A549 (cell line): ENCODE data around the gene ZGPAT. TPM values are rescaled to one million over a fixed set of nuclear protein-coding genes. Genes with fewer than 3 reads are reported as not detected.

Experiments
- ATAC-seq, 2 experiments: fragments of 200-7000 bp in 1 of 2; fragments of >200 bp in 1 of 2; cut with Nextera tagmentation in 1 of 2; cut with Tn5 transposase in 1 of 2; 3 replicates each; pipeline versions ENCODE4 v1.8.0 to v1.9.1; 2018 to 2020; ENCODE audit warnings: mild to moderate bottlenecking in 1 of 2, moderate library complexity in 1 of 2
- CTCF ChIA-PET: fragments of 300-600 bp; sonication (Branson Sonifier 250); formaldehyde crosslinking; extraction: SDS; loops from one replicate; lab custom pipeline; 2021; ENCODE audit warnings: antibody characterized with exemption, inconsistent platforms; lab: Yijun Ruan, JAX
- POLR2A ChIA-PET: fragments of 350-600 bp; formaldehyde crosslinking; extraction: SDS; loops from one replicate; lab custom pipeline; 2021; ENCODE audit warnings: antibody characterized with exemption, inconsistent platforms; lab: Yijun Ruan, JAX
- DNase-seq, 2 experiments: peaks; one replicate each; pipeline versions ENCODE4 v3.0.0 to v3.0.0-alpha.2; 2011 to 2016; ENCODE audit warnings: low read depth in 1 of 2, low spot score in 1 of 2
- FAIRE-seq: peaks from 2 replicates; lab custom pipeline; 2011; peaks lifted over from hg19 to GRCh38; lab: Jason Lieb, UNC
- H3K27ac ChIP-seq, 2 experiments: fragments of >200 bp; sonication (Bioruptor Twin); formaldehyde crosslinking; 3 replicates each; pipeline ENCODE4 v1.5.1; 2016 to 2017
- H3K4me1 ChIP-seq: fragments of >200 bp; sonication (Bioruptor Twin); formaldehyde crosslinking; 3 replicates; pipeline ENCODE4 v1.6.1; 2016
- H3K4me2 ChIP-seq: fragments of >200 bp; sonication (Bioruptor Twin); formaldehyde crosslinking; 3 replicates; pipeline ENCODE4 v1.6.1; 2016
- H3K4me3 ChIP-seq: fragments of >200 bp; sonication (Bioruptor Twin); formaldehyde crosslinking; 3 replicates; pipeline ENCODE4 v1.5.1; 2016
- H3K9me3 ChIP-seq: fragments of >200 bp; sonication (Bioruptor Twin); formaldehyde crosslinking; 3 replicates; pipeline ENCODE4 v1.6.1; 2016
- ATOH8 ChIP-seq: fragments of 250-450 bp; sonication (Bioruptor Pico); IDR thresholded peaks from 2 replicates; pipeline ENCODE4 v1.5.0; 2020; ENCODE audit warnings: low read depth, mild to moderate bottlenecking, moderate library complexity
- BHLHE40 ChIP-seq: IDR thresholded peaks from 2 replicates; pipeline ENCODE4 v1.6.1; 2012; ENCODE audit warnings: low read depth, low read length, inconsistent platforms
- CBX2 ChIP-seq: fragments of 200-600 bp; sonication (generic); IDR thresholded peaks from 2 replicates; pipeline ENCODE4 v1.6.1; 2016; ENCODE audit warnings: low read depth, mild to moderate bottlenecking, borderline replicate concordance
- CBX8 ChIP-seq: fragments of 200-600 bp; sonication (generic); IDR thresholded peaks from 2 replicates; pipeline ENCODE4 v1.6.1; 2016
- GATA3 ChIP-seq: IDR thresholded peaks from 2 replicates; pipeline ENCODE4 v1.6.1; 2012; ENCODE audit warnings: borderline replicate concordance
- HDAC2 ChIP-seq: fragments of 200-600 bp; sonication (generic); IDR thresholded peaks from 2 replicates; pipeline ENCODE4 v1.6.1; 2016
- HOXB13 ChIP-seq: fragments of 250-450 bp; sonication (Bioruptor Pico); IDR thresholded peaks from 2 replicates; pipeline ENCODE4 v1.5.0; 2020; ENCODE audit warnings: low read depth, mild to moderate bottlenecking, moderate library complexity
- JUN ChIP-seq, 2 experiments: fragments of >200 bp; sonication (Bioruptor Twin); formaldehyde crosslinking; IDR thresholded peaks; 2 replicates in 1 of 2; 3 replicates in 1 of 2; pipeline ENCODE4 v1.6.1; 2016 to 2017
- KDM5A ChIP-seq: fragments of 200-600 bp; sonication (generic); IDR thresholded peaks from 2 replicates; pipeline ENCODE4 v1.6.1; 2016; ENCODE audit warnings: antibody characterized with exemption, mild to moderate bottlenecking
- NFE2L2 ChIP-seq: fragments of 150-350 bp; conservative IDR thresholded peaks from 2 replicates; pipeline ENCODE4 v1.6.1; 2014; ENCODE audit warnings: low read length
- POLR2A ChIP-seq: IDR thresholded peaks from 2 replicates; pipeline ENCODE4 v1.6.1; 2012; ENCODE audit warnings: mild to moderate bottlenecking, low read length
- RAD21 ChIP-seq, 2 experiments: fragments of >200 bp in 1 of 2; sonication (Bioruptor Twin) in 1 of 2; formaldehyde crosslinking in 1 of 2; IDR thresholded peaks in 1 of 2; conservative IDR thresholded peaks in 1 of 2; 2 replicates in 1 of 2; 3 replicates in 1 of 2; pipeline ENCODE4 v1.6.1; 2012 to 2018; ENCODE audit warnings: inconsistent platforms in 1 of 2
- REST ChIP-seq: fragments of 200-600 bp; sonication (generic); IDR thresholded peaks from 2 replicates; pipeline ENCODE4 v1.6.1; 2016; ENCODE audit warnings: antibody characterized with exemption, mild to moderate bottlenecking, moderate library complexity
- RFX5 ChIP-seq: fragments of 450-650 bp; IDR thresholded peaks from 2 replicates; pipeline ENCODE4 v1.7.1; 2014; ENCODE audit warnings: antibody characterized with exemption, mild to moderate bottlenecking, moderate library complexity
- RNF2 ChIP-seq: fragments of 200-600 bp; sonication (generic); IDR thresholded peaks from 2 replicates; pipeline ENCODE4 v1.6.1; 2016; ENCODE audit warnings: low read depth, mild to moderate bottlenecking, antibody characterized with exemption, moderate library complexity, borderline replicate concordance
- ZFP36 ChIP-seq: fragments of 450-650 bp; IDR thresholded peaks from 2 replicates; pipeline ENCODE4 v1.6.1; 2014; ENCODE audit warnings: borderline replicate concordance; ENCODE audit not compliant: partially characterized antibody
- WGBS: methylation state at CpG from one replicate; pipeline ENCODE4 v1.1.6; 2017; ENCODE audit errors: missing lambda C conversion rate; 5-methylcytosine and 5-hydroxymethylcytosine counted together
- polyA plus RNA-seq, 4 experiments: library from polyadenylated mRNA; depleted of rRNA in 3 of 4; stranded (reverse); fragments of >200 nt; fragmentation: RNase III in 1 of 4; extraction: RNeasy Plus Mini Kit Qiagen cat#74134 plus additional on column Dnase treatment in 1 of 4; gene quantifications; 2 replicates in 3 of 4; 3 replicates in 1 of 4; pipeline ENCODE4 v1.2.3, GENCODE V29; 2011 to 2017
- TF ChIP-seq, protein P1 (sequence below): IDR thresholded peaks from 2 replicates; pipeline ENCODE4 v1.6.1; 2012
- TF ChIP-seq, protein P2 (sequence below): IDR thresholded peaks from 2 replicates; pipeline ENCODE4 v1.6.1; 2012; ENCODE audit warnings: low read depth, borderline replicate concordance
- TF ChIP-seq, protein P3 (sequence below): IDR thresholded peaks from 2 replicates; pipeline ENCODE4 v1.6.1; 2012

ZGPAT gene
- polyA plus RNA-seq, 2 of the 4 experiments (the other 2 are of a cell fraction) = 9.5 to 23.9 TPM

DNA sequence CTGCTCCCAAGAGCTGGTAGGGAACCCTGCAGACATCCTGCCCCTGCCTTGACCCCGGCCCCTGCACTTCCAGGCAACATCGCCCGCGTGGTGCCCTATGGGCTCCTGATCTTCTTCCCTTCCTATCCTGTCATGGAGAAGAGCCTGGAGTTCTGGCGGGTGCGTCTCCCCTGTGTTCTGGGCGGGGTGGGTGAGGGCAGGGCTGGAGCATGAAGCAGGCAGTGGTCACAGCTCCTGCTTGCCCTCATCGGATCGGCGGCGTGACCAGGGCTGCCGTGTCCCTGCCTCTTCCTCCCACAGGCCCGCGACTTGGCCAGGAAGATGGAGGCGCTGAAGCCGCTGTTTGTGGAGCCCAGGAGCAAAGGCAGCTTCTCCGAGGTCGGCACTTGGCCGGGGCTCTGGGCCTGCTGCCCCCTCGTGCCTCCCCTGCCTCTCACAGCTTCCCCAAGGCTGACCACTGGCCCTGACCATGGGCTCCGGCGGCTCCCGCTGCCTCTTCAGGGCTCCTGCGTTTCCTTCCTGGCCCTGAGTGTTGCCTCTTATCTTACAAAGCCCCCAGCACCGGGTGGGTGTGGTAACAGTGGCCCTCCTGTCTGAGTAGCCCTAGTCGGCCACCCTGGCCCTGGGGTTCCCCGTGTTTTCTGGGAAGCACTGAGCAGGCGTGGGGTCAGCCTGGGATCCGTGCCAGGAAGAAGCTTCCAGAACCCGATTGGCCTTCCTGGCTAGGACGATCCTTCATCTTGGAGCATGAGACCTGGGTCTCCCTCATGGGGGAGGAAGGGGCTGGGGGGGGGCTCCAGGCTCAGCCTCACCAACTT lies 19.4 kb upstream of the ZGPAT start:
- H3K4me2 ChIP-seq = no peak overlapping the region
- DNase-seq = no peak
- CTCF ChIA-PET = interaction anchor here (0.6 to 2.8 kb wide), 5 partner anchors 8 to 175 kb away, joined by 3 to 8 read pairs (median 6); partner anchors contain the start of genes PTK6 and RTEL1
- H3K4me1 ChIP-seq = peaks cover 36% of the 10 kb centered on the region
- no peak for ATAC-seq
- TF ChIP-seq, protein P1, sequence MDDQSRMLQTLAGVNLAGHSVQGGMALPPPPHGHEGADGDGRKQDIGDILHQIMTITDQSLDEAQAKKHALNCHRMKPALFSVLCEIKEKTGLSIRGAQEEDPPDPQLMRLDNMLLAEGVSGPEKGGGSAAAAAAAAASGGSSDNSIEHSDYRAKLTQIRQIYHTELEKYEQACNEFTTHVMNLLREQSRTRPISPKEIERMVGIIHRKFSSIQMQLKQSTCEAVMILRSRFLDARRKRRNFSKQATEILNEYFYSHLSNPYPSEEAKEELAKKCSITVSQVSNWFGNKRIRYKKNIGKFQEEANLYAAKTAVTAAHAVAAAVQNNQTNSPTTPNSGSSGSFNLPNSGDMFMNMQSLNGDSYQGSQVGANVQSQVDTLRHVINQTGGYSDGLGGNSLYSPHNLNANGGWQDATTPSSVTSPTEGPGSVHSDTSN = peak; percentile 46
- TF ChIP-seq NFE2L2 = no peak
- TF ChIP-seq, all 56 proteins: peak for 1
- no peaks in the 10 kb centered on the region for H3K9me3 ChIP-seq
- POLR2A ChIA-PET = interaction anchor here (0.6 to 0.9 kb wide), 2 partner anchors 10 to 150 kb away, joined by 3 to 5 read pairs; no protein-coding TSS in a partner anchor
- no peak for FAIRE-seq
- H3K27ac ChIP-seq = peak overlapping the region in 1 of 2 experiments; percentile 83; a peak in 2 of 6 replicates
- H3K4me3 ChIP-seq = no peak overlapping the region
- WGBS = 93% methylated on average over 20 of the region's 31 CpGs

DNA sequence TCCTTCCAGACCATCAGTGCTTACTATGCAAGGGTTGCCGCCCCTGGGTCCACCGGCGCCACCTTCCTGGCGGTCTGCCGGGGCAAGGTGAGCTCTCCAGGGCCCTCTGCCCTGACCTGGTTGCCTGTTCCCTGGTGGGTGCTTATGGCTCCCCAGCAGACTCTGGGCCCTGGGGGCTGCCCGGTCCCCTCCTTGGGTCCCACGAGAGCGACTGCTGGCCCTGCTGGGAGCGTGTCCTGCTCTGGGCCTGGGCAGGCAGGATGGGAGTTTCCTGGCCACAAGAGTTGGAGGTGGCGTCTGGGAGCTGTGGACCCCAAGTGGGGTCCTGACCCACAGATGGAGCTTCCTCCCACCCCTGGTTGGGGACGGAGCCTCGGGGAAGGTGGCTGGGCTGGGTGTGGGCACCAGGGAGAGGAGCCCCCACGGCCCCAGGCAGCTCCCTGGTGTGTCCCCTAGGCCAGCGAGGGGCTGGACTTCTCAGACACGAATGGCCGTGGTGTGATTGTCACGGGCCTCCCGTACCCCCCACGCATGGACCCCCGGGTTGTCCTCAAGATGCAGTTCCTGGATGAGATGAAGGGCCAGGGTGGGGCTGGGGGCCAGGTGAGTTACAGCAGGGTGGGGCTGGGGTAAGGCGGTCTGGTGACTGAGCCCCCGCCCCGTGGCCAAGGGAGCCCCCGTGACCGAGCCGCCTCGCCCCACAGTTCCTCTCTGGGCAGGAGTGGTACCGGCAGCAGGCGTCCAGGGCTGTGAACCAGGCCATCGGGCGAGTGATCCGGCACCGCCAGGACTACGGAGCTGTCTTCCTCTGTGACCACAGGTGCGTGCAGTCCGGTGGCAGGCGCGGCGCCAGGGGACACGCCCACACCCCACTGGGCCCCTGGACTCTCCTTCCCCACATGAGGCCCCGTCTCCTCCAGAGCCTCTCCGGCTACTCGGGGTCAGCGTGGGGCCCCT lies 18.5 kb upstream of the ZGPAT start:
- Histone ChIP-seq H3K4me1 (peaks cover 35% of the 10 kb centered on the region), H3K9me3 (no peaks in the 10 kb centered on the region), H3K27ac (0 out of 6 replicates have a peak overlapping the region, but pooled peaks of 1 of the 2 experiments have one; percentile 83), H3K4me2 (no peak overlapping the region), H3K4me3 (no peak overlapping the region)
- ChIA-PET POLR2A (no interaction called here), CTCF (interaction anchor here (0.6 to 2.8 kb wide), 5 partner anchors 9 to 174 kb away, joined by 3 to 8 read pairs (median 6); partner anchors contain the start of genes PTK6 and RTEL1)
- 93% methylated on average over 16 of the region's 44 CpGs for WGBS
- TF ChIP-seq HOXB13 (CRISPR knock-in tag) (no peak), POLR2A (0 out of 2 replicates have a peak, but pooled peaks have one; percentile 14), HDAC2 (no peak), ATOH8 (CRISPR knock-in tag) (no peak), RAD21 (conservative IDR thresholded peaks at IDR 0.05 in 1 of 2, IDR thresholded peaks at IDR 0.05 in 1 of 2) (no peak), JUN (IDR thresholded peaks at IDR 0.05) (0 out of 5 replicates have a peak, but pooled peaks of 1 of the 2 experiments have one; percentile 28)
- ATAC-seq (no peak), FAIRE-seq (no peak), DNase-seq (no peak)

GRCh38 chr20:63690003-63690897 lies 17.6 kb upstream of the ZGPAT start:
- DNase-seq (no peak), ATAC-seq (no peak), FAIRE-seq (no peak)
- 90% methylated on average over 25 of the region's 40 CpGs for WGBS
- H3K4me2 ChIP-seq = no peak overlapping the region
- no peak overlapping the region for H3K4me3 ChIP-seq
- H3K27ac ChIP-seq = peak overlapping the region in 1 of 2 experiments; percentile 63; a peak in 3 of 6 replicates
- H3K9me3 ChIP-seq = no peaks in the 10 kb centered on the region
- peaks cover 35% of the 10 kb centered on the region for H3K4me1 ChIP-seq
- ChIA-PET CTCF (interaction anchor here (1.6 to 2.8 kb wide), 3 partner anchors 10 to 174 kb away, joined by 6 to 7 read pairs (median 7); no protein-coding TSS in a partner anchor), POLR2A (interaction anchor here (1.2 kb wide), 1 partner anchor 18 kb away, joined by 4 read pairs; the partner anchor contains the start of genes ARFRP1 and ZGPAT)
- no peak for TF ChIP-seq REST
- TF ChIP-seq HOXB13 (CRISPR knock-in tag) = no peak
- TF ChIP-seq, protein P2, sequence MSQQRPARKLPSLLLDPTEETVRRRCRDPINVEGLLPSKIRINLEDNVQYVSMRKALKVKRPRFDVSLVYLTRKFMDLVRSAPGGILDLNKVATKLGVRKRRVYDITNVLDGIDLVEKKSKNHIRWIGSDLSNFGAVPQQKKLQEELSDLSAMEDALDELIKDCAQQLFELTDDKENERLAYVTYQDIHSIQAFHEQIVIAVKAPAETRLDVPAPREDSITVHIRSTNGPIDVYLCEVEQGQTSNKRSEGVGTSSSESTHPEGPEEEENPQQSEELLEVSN = no peak
- TF ChIP-seq ZFP36 = no peak
- no peak for TF ChIP-seq CBX8
- no peak for TF ChIP-seq RNF2
- TF ChIP-seq CBX2 = no peak
- TF ChIP-seq GATA3 = no peak
- TF ChIP-seq HDAC2 = no peak
- no peak for TF ChIP-seq RFX5
- TF ChIP-seq BHLHE40 = no peak
- TF ChIP-seq, protein P3, sequence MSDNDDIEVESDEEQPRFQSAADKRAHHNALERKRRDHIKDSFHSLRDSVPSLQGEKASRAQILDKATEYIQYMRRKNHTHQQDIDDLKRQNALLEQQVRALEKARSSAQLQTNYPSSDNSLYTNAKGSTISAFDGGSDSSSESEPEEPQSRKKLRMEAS = no peak
- no peak for TF ChIP-seq KDM5A
